NCI-H524 treated with DMSO at 0.1 percent for 48 hours (cell line): ENCODE results near the gene B3GNT2.
"Not testable (repeated sequence)": the region's sequence is repeated elsewhere in the genome, so short reads cannot be mapped to it uniquely, and the experiment has no call there.

ENCODE experiments used
- DNase-seq: peaks from one replicate; lab custom pipeline; 2025; lab: John Stamatoyannopoulos, UW

The B3GNT2 gene

GRCh38 chr2:62238236-62238635 is 42.3 kb downstream of the B3GNT2 start:
- no peak for DNase-seq

DNA sequence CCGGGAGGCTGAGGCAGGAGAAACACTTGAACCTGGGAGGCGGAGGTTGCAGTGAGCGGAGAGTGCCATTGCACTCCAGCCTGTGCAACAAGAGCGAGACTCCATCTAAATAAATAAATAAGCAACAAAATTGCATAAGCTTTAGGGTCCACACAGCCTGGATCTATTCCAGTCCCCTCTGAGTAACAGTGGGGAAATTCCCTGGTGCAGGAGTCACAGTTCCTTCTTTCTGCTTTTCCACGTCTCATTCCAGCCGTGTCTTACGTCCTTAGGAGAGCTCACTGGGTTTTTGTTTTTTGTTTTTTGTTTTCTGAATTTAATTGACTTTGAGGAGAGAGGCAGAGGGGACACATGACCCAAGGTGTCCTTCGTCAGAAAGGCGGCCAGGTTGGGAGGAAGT is 44.6 kb downstream of the B3GNT2 start:
- no peak for DNase-seq

GRCh38 chr2:62243983-62244382 is 48.1 kb downstream of the B3GNT2 start:
- DNase-seq = no peak

DNA sequence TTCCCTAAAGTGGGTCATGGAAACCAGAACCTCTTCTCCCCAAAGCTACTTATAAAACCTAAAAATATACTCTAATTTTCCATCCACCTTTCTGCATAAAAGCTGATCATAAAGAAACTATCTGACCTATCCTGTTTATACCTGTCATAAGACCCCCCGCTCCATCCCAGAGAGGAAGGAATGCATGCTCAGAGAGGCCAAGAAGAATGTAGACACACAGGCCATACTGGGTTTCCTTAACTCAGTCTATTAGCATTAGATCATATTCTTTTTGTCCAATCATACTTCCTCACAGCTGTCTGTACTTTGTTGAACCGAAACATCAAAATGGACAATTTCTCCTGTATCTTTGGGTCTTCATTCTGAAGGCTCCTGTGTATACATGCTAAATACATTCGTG is 52.3 kb downstream of the B3GNT2 start:
- no peak for DNase-seq

GRCh38 chr2:62250239-62250638 is 54.3 kb downstream of the B3GNT2 start:
- DNase-seq = no peak

- DNase-seq = no peak
Measured at GRCh38 chr2:62254424-62255266, 58.7 kb downstream of the B3GNT2 start.

GRCh38 chr2:62257466-62257865 is 61.6 kb downstream of the B3GNT2 start:
- DNase-seq = no peak

GRCh38 chr2:62263076-62263715 is 67.3 kb downstream of the B3GNT2 start:
- DNase-seq = no peak

- no peak for DNase-seq
Measured at GRCh38 chr2:62264186-62264585, 68.3 kb downstream of the B3GNT2 start.

DNA sequence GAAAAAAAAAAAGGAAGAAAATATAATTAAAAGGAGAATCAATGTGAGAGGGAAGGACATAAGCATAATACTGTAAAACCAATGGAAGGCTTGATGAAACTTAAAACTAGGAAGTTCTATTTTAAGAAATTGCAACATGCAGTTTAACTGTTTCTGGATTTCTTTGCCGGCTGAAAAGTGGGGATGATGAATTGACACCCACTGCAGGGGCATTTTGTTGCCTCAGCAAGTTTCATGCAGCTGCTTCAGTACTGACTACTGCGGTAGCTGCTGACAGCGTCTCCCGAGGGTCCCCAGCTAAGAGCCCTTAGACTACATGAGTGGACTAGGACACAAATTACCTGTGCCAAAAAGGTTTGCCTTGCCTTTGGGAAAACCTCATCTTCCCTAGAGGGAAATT is 69.2 kb downstream of the B3GNT2 start:
- DNase-seq = no peak

GRCh38 chr2:62266433-62267038 is 70.6 kb downstream of the B3GNT2 start:
- DNase-seq = no peak

DNA sequence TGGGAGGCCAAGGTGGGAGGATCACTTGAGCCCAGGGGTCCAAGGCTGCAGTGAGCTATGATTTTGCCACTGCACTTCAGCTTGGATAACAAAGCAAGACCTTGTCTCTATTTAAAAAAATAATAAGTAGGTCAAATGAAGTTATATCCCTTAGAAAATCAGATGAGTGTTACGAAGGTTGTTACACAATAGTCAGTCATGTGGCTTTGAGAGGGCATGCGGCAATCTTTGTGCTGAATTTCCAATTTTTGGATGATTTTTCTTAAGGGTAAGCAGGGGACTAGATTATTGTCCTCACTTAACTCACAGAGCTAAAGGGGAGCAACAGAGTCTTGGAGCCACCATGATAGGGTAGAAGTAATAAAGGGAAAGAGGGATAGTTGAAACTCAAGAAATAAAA is 71.8 kb downstream of the B3GNT2 start:
- DNase-seq = no peak

DNA sequence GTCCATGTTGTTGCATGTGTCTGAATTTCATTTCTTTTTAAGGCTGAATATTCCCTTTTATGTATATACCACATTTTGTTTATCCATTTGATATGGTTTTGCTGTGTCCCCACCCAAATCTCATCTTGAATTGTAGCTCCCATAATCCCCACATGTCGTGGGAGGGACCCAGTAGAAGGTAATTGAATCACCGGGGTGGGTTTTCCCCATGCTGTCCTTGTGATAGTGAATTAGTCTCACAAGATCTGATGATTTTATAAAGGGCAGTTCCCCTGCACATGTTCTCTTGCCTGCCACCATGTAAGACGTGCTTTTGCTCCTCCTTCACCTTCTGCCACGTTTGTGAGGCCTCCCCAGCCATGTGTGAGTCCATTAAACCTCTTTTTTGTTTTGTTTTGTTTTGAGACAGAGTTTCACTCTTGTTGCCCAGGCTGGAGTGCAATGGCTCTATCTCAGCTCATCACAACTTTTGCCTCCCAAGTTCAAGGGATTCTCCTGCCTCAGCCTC is 72.8 kb downstream of the B3GNT2 start:
- not testable (repeated sequence) for DNase-seq

DNA sequence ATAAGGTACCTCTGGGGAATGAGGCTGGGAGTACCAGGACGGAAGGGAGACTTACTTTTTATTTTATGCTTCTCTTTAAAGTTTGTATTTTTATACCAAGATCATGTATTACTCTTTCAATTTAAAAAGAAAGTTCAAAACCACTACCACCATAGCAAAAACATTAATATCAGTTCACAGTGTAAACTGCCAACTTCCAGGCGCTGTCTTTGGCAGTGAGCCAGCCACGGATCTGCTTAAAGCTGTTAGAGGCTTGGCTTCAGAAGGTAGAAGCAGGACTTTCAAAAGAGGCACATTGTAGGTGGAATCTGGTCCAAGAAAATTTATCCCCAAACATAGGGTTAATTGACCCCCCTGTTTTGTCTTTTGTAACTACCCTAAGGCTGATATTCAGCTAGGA is 74.8 kb downstream of the B3GNT2 start:
- no peak for DNase-seq
